Measurements from ENCODE around the gene PYHIN1. TPM values are rescaled to one million over a fixed set of nuclear protein-coding genes. Genes with fewer than 3 reads are reported as not detected.

The PYHIN1 gene
- total RNA-seq, 2 experiments from 2014 or later: 12.2 to 13.1 TPM

GRCh38 chr1:159014003-159014571, 82.7 kb downstream of the PYHIN1 start:
- Mint-ChIP-seq H3K27me3 (no peaks in the 10 kb centered on the region), H3K9me3 (no peaks in the 10 kb centered on the region), H3K4me1 (ENCODE audit: low read depth) (peaks cover 47% of the 10 kb centered on the region), H3K27ac (peak overlapping the region; percentile 100), H3K36me3 (peaks cover 87% of the 10 kb centered on the region), H3K4me3 (peak overlapping the region; percentile 96)
- peak; percentile 31 for DNase-seq
- ChIA-PET POLR2A (interaction anchor here (1.0 to 7.3 kb wide), 5 partner anchors 45 to 909 kb away, joined by 3 to 153 read pairs (median 11); partner anchors contain the start of gene AIM2), CTCF (interaction anchor here (1.9 kb wide), 1 partner anchor 15 kb away, joined by 4 read pairs; no protein-coding TSS in a partner anchor)
- intact Hi-C loops (cut with micrococcal nuclease): loop anchor here (2.0 to 5.0 kb wide), 4 partner anchors 27 to 1018 kb away; partner anchors contain the start of gene PIGM

DNA sequence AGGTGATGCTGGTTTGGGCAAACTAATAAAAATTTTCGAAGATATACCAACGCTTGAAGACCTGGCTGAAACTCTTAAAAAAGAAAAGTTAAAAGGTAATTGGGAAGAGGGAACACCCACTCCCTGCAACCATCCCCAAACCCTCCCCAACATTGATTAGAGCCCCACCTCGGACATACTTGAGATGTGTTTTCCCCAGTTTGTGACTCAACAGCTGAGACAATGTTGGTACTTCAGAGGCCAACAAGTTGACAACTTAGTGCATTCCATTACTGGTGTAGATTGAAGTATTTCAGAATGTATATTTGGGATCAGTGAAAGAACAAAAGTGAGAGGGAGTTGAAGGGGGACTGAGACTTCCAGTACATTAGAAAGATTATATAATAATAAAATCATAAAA, 83.5 kb downstream of the PYHIN1 start:
- ChIA-PET CTCF (interaction anchor here (1.9 to 2.9 kb wide), 2 partner anchors 14 to 57 kb away, joined by 4 to 13 read pairs; no protein-coding TSS in a partner anchor), POLR2A (interaction anchor here (1.0 to 7.3 kb wide), 6 partner anchors 26 to 908 kb away, joined by 3 to 153 read pairs (median 7); partner anchors contain the start of gene AIM2)
- peaks cover 52% of the 10 kb centered on the region for H3K4me1 Mint-ChIP-seq (ENCODE audit: low read depth)
- intact Hi-C loops (cut with micrococcal nuclease): loop anchor here (1.0 to 5.0 kb wide), 6 partner anchors 26 to 1017 kb away; partner anchors contain the start of genes AIM2 and PIGM
- H3K4me3 Mint-ChIP-seq: peak overlapping the region; percentile 96
- H3K9me3 Mint-ChIP-seq: no peaks in the 10 kb centered on the region
- peak overlapping the region; percentile 100 for H3K27ac Mint-ChIP-seq
- no peaks in the 10 kb centered on the region for H3K27me3 Mint-ChIP-seq
- H3K36me3 Mint-ChIP-seq: peaks cover 91% of the 10 kb centered on the region
- DNase-seq: peak; percentile 50

DNA sequence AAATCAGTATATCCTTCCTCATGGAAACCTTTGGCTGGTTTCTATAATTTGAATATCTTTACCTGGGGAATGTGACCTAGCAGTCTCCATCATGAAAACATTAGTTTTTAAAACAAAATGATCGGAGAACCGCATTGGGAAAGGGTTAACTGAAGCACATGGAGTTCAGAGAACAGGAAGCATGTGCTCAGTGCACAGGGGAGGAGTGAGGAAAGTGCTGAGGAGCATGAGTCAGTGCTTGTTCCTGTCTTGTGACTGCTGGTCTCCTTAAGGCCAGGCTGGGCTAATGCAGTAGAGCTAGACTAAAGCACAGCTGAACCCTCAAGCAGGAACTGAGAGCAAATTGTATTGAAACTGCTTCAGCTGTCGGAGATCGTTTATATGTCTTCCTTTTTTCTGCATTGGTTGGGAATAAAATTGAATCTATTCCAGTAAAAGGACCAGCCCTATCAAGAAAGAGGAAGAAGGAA, 84.1 kb downstream of the PYHIN1 start:
- peak overlapping the region; percentile 100 for H3K27ac Mint-ChIP-seq
- peak overlapping the region; percentile 96 for H3K4me3 Mint-ChIP-seq
- no peaks in the 10 kb centered on the region for H3K9me3 Mint-ChIP-seq
- H3K4me1 Mint-ChIP-seq (ENCODE audit: low read depth): peaks cover 56% of the 10 kb centered on the region
- H3K27me3 Mint-ChIP-seq: no peaks in the 10 kb centered on the region
- intact Hi-C loops (cut with micrococcal nuclease): loop anchor here (1.0 to 2.0 kb wide), 4 partner anchors 25 to 61 kb away; partner anchors contain the start of gene AIM2
- DNase-seq: peak; percentile 85
- CTCF ChIA-PET: interaction anchor here (1.2 to 2.9 kb wide), 3 partner anchors 13 to 56 kb away, joined by 3 to 13 read pairs (median 4); no protein-coding TSS in a partner anchor
- peaks cover 91% of the 10 kb centered on the region for H3K36me3 Mint-ChIP-seq
- POLR2A ChIA-PET: interaction anchor here (0.9 to 7.3 kb wide), 10 partner anchors 9 to 87 kb away, joined by 3 to 153 read pairs (median 4); partner anchors contain the start of gene AIM2

- POLR2A ChIA-PET: interaction anchor here (1.0 kb wide), 1 partner anchor 14 kb away, joined by 3 read pairs; the partner anchor contains the start of gene IFI16
- peaks cover 79% of the 10 kb centered on the region for H3K4me1 Mint-ChIP-seq (ENCODE audit: low read depth)
- H3K27ac Mint-ChIP-seq: no peak overlapping the region
- no peaks in the 10 kb centered on the region for H3K27me3 Mint-ChIP-seq
- no peaks in the 10 kb centered on the region for H3K9me3 Mint-ChIP-seq
- intact Hi-C loops (cut with micrococcal nuclease): no loop called here
- CTCF ChIA-PET: no interaction called here
- DNase-seq: no peak
- peaks cover 84% of the 10 kb centered on the region for H3K36me3 Mint-ChIP-seq
- no peak overlapping the region for H3K4me3 Mint-ChIP-seq
These were observed 92.4 kb downstream of the PYHIN1 start for GRCh38 chr1:159023723-159024122.

- Mint-ChIP-seq H3K4me1 (ENCODE audit: low read depth) (peaks cover 76% of the 10 kb centered on the region), H3K9me3 (peaks cover 2% of the 10 kb centered on the region), H3K27ac (no peak overlapping the region), H3K27me3 (no peaks in the 10 kb centered on the region), H3K4me3 (no peak overlapping the region), H3K36me3 (peaks cover 85% of the 10 kb centered on the region)
- intact Hi-C loops (cut with micrococcal nuclease): no loop called here
- ChIA-PET CTCF (interaction anchor here (0.7 to 1.0 kb wide), 3 partner anchors 15 to 588 kb away, joined by 3 read pairs; no protein-coding TSS in a partner anchor), POLR2A (interaction anchor here (1.4 kb wide), 1 partner anchor 9 kb away, joined by 3 read pairs; no protein-coding TSS in a partner anchor)
- DNase-seq: no peak
These were observed 93.7 kb downstream of the PYHIN1 start for GRCh38 chr1:159025043-159025442.

Other genes starting within 250 kb of the PYHIN1 start
- gene SPTA1, start 244.8 kb upstream of the PYHIN1 start, total RNA-seq: under 1 TPM in 1 of 2 experiments, not detected in 1; 0.10 TPM
- gene OR6K2, start 230.9 kb upstream of the PYHIN1 start, total RNA-seq: not detected
- not detected for gene OR6K3, start 210.8 kb upstream of the PYHIN1 start, total RNA-seq
- gene OR6K6, start 176.8 kb upstream of the PYHIN1 start, total RNA-seq: not detected
- gene OR6N1, start 159.4 kb upstream of the PYHIN1 start, total RNA-seq: not detected
- gene OR6N2, start 150.3 kb upstream of the PYHIN1 start, total RNA-seq: not detected
- not detected for gene MNDA, start 100.2 kb upstream of the PYHIN1 start, total RNA-seq
- 100 to 1,000 TPM; 215 to 220 TPM for gene IFI16, start 78.4 kb downstream of the PYHIN1 start, total RNA-seq
- gene AIM2, start 145.2 kb downstream of the PYHIN1 start, total RNA-seq: 100 to 1,000 TPM; 216 to 224 TPM
- gene CADM3, start 240.1 kb downstream of the PYHIN1 start, total RNA-seq: not detected